NT2/D1 (cell line): ENCODE measurements around the gene BEX2.

ENCODE experiments used
- DNase-seq: peaks from one replicate; pipeline ENCODE4 v3.0.0-alpha.2; 2011; ENCODE audit warnings: low read depth, low spot score
- H3K27me3 ChIP-seq: 2 replicates; pipeline ENCODE4 v1.6.0; 2011; ENCODE audit warnings: mild to moderate bottlenecking; ENCODE audit not compliant: insufficient read length, insufficient read depth
- H3K36me3 ChIP-seq: 2 replicates; pipeline ENCODE4 v1.6.1; 2011; ENCODE audit warnings: mild to moderate bottlenecking, low read length, mixed read lengths; ENCODE audit not compliant: insufficient read depth, insufficient read length
- H3K4me1 ChIP-seq: 2 replicates; pipeline ENCODE4 v1.5.1; 2011; ENCODE audit not compliant: insufficient read depth, insufficient read length
- H3K4me3 ChIP-seq: 2 replicates; pipeline ENCODE4 v1.5.1; 2011; ENCODE audit warnings: low read depth; ENCODE audit not compliant: insufficient read length
- H3K9ac ChIP-seq: 2 replicates; pipeline ENCODE4 v1.6.0; 2011; ENCODE audit warnings: low read depth; ENCODE audit not compliant: insufficient read length
- H3K9me3 ChIP-seq: 2 replicates; pipeline ENCODE4 v1.5.1; 2011; ENCODE audit warnings: mild to moderate bottlenecking, low read length; ENCODE audit not compliant: insufficient read depth
- SUZ12 ChIP-seq: IDR thresholded peaks from 2 replicates; pipeline ENCODE4 v1.6.1; 2011; ENCODE audit not compliant: insufficient read length, insufficient read depth; ENCODE audit errors: extremely low read depth
- YY1 ChIP-seq: IDR thresholded peaks from 2 replicates; pipeline ENCODE4 v1.6.1; 2011; ENCODE audit not compliant: insufficient read length, insufficient read depth
- ZNF274 ChIP-seq: IDR thresholded peaks from 2 replicates; pipeline ENCODE4 v1.6.1; 2011; ENCODE audit warnings: mild to moderate bottlenecking, low read depth, low read length

The BEX2 gene

DNA sequence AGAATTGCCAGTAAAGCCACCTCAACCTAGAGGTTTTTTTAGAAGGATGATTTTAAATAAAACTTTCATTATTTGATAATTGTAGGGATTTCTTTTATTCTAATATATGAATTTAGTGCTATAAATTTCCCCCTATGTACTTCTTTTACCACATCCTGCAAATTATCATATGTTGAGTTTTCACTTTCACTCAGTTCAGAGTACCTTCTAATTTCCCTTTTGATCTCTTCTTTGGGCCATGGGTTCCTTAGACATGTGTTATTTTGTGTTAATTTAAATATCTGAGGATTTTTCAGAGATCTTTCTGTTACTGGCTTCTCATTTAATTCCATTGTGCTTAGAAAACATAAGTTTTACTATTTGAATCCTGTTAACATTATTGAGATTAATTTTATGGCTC lies 6.1 kb downstream of the BEX2 start:
- Histone ChIP-seq H3K4me1 (no peaks in the 10 kb centered on the region), H3K27me3 (no peaks in the 10 kb centered on the region), H3K36me3 (peaks cover 4% of the 10 kb centered on the region), H3K9ac (no peak overlapping the region), H3K4me3 (no peak overlapping the region), H3K9me3 (no peaks in the 10 kb centered on the region)
- DNase-seq, result no peak
- TF ChIP-seq SUZ12 (no peak), ZNF274 (no peak), YY1 (no peak)

DNA sequence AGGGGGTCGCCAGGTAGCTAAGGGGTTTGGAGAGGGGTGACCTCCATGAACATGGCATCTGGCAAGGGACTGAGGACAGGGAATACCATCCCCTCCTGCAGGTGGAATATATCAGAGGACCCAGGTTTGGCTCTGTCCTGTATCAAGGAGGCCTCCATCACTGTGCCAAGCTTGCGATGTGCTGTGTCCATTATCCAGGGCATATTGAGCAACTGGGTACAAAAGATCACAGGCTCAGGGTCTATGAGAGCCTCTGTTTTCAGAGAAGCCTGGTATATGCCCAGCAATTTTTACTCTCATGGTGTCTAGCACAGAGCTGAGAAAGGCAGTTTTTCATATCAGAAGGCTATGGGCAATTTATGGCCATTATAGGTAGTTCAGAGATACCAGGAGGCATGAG lies 17.7 kb downstream of the BEX2 start:
- Histone ChIP-seq H3K4me3 (no peak overlapping the region), H3K27me3 (no peaks in the 10 kb centered on the region), H3K9me3 (no peaks in the 10 kb centered on the region), H3K36me3 (no peaks in the 10 kb centered on the region), H3K4me1 (no peaks in the 10 kb centered on the region), H3K9ac (no peak overlapping the region)
- TF ChIP-seq SUZ12 (no peak), YY1 (no peak), ZNF274 (no peak)
- DNase-seq, result no peak

DNA sequence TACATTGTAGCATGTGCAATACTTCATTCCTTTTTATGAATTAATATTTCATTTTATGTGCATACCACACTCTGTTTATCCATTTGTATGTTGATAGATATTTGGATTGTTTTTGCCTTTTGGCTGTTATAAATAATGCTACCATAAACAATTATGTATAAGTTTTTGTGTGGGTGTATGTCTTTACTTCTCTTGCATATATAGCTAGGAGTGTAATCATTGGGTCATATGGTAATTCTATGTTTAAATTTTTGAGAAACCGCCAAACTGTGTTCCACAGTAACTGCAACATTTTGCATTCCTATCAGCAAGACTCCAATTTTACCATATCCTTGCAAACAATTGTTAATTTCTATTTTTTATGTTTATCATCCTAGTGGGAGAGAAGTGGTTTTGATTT lies 31.2 kb downstream of the BEX2 start:
- no peak for DNase-seq
- H3K4me1 ChIP-seq, result no peaks in the 10 kb centered on the region
- H3K9me3 ChIP-seq, result peaks cover 12% of the 10 kb centered on the region; the same call in 1 of the 2 replicates
- no peak overlapping the region for H3K4me3 ChIP-seq
- H3K36me3 ChIP-seq, result no peaks in the 10 kb centered on the region
- H3K9ac ChIP-seq, result no peak overlapping the region
- TF ChIP-seq ZNF274, result no peak
- no peak for TF ChIP-seq YY1
- TF ChIP-seq SUZ12, result no peak
- no peaks in the 10 kb centered on the region for H3K27me3 ChIP-seq

DNA sequence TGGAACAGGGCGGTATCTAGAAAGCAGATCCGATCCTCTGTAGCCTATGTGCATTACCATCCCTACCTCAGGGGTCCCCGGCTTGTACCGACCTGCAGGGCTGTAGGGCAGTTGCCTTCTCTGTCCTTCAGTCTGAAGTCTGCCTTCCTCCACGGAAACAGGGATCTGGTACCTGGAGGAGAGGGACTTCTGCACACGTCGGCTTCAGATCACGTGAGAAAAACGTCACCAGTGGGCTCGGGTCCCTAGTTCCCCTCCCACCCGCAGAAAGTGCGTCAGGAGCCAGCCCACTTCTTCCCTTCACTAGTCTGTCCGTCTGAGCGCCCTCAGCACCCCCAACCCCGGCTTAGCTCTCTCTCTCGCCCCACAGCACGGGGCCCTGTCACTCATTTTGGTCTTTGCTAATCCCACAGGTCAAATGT lies 34.2 kb downstream of the BEX2 start, which contains the start of gene TCEAL5:
Gene TCEAL5, minus strand, starts transcription at position 170 of the 422 bp plus-strand sequence. CDS start 2,187 bp downstream, outside the sequence.
- Histone ChIP-seq H3K36me3 (no peaks in the 10 kb centered on the region), H3K9me3 (peaks cover 2% of the 10 kb centered on the region; the same call in 1 of the 2 replicates), H3K9ac (no peak within 1 kb of the TSS), H3K4me1 (no peaks in the 10 kb centered on the region), H3K4me3 (no peak within 1 kb of the TSS), H3K27me3 (no peaks in the 10 kb centered on the region)
- no peak for TF ChIP-seq SUZ12
- no peak for TF ChIP-seq YY1
- TF ChIP-seq ZNF274, result no peak
- no peak for DNase-seq

DNA sequence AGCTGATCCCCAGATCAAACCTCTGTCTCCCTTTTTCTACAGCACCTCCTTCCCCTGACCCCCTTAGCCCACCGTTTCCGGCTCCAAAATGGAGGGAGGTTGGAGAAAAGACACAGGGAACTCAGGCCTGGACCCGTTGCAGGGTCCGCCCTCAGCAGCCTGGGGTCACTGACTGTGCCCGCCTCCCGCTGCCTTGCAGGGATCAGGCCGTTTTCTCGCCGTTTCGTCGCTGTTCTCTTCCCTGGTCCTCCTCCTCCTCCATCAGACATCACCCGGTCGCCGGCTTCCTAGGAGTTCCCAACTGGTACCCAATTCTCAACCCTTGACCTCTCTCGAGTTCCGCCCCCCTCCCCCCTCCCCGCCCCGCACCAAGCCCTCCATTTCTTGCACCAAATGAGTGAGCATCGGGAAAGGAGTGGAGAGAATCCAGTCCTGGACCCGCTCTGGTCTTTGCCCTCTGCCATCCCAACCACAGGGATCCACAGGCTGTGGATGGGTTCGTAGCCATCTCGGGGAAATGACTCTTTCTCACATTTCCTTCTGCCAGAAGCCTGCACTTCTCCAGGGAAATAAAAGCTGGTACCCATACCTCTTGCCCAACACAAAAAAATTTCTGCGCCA lies 34.7 kb downstream of the BEX2 start:
- H3K27me3 ChIP-seq, result no peaks in the 10 kb centered on the region
- no peak for DNase-seq
- H3K9ac ChIP-seq, result no peak overlapping the region

DNA sequence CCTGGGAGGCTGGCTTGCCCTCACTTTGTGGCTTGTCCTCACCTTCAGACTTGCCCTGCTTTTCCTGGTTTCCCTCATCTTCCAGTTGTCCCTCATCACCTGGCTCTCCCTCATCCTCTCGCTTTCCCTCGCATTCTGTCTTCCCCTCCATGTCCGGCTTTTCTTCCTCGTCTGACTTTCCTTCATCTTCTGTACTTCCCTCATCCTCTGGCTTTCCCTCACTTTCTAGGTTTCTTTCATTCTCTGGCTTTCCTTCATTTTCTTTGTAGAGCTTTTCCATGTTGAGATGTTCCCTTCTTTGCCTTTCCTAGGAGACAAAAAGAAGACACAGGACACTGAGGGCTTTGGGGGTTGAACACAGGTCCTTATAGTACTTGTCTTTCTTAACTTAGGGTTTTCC lies 36.5 kb downstream of the BEX2 start:
- TF ChIP-seq ZNF274, result no peak
- no peak for TF ChIP-seq YY1
- TF ChIP-seq SUZ12, result no peak
- no peak for DNase-seq

More for the DNA sequence above, 34.7 kb downstream of the BEX2 start:
- no peaks in the 10 kb centered on the region for H3K9me3 ChIP-seq
- no peak for TF ChIP-seq ZNF274
- no peak for TF ChIP-seq SUZ12
- TF ChIP-seq YY1, result no peak
- H3K36me3 ChIP-seq, result no peaks in the 10 kb centered on the region
- no peaks in the 10 kb centered on the region for H3K4me1 ChIP-seq
- H3K4me3 ChIP-seq, result no peak overlapping the region

More for the DNA sequence above, 36.5 kb downstream of the BEX2 start:
- Histone ChIP-seq H3K4me1 (no peaks in the 10 kb centered on the region), H3K9ac (no peak overlapping the region), H3K4me3 (no peak overlapping the region), H3K9me3 (no peaks in the 10 kb centered on the region), H3K27me3 (no peaks in the 10 kb centered on the region), H3K36me3 (no peaks in the 10 kb centered on the region)
